ENCODE measurements around the gene GLO1.

GLO1 gene

DNA sequence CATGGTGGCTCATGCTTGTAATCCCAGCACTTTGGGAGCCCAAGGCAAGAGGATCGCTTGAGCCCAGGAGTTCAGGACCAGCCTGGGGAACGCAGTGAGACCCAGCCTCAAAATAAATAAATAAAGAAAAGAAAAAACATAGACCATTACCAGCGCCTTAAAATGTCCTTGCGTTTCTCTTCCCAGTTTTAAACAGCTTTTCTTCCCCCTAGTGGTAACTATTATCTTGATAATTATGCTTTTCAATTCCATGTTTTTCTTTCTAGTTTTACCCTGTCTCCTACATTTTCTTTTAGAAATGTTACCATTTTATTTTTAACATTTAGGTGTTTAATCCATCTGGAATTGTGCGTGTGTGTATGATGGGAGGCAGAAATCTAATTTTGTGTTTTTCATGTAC is 36.6 kb upstream of the GLO1 start:
- H3K79me2 ChIP-seq (ENCODE audit: insufficient read depth, low read length), result no peaks in the 10 kb centered on the region
- H3K27me3 ChIP-seq (ENCODE audit: insufficient read depth, low read length, poor library complexity), result peaks cover 10% of the 10 kb centered on the region
- no peaks in the 10 kb centered on the region for H3K9me3 ChIP-seq (ENCODE audit: insufficient read depth, low read length, severe bottlenecking)
- H3K9ac ChIP-seq (ENCODE audit: low read depth, low read length), result no peak overlapping the region
- no peaks in the 10 kb centered on the region for H4K20me1 ChIP-seq (ENCODE audit: insufficient read depth, low read length)
- H3K36me3 ChIP-seq (ENCODE audit: insufficient read depth, low read length), result no peaks in the 10 kb centered on the region
- ATAC-seq (ENCODE audit: insufficient read depth, low read depth) (no peak), DNase-seq (no peak)
- no peak overlapping the region for H3K4me3 ChIP-seq (ENCODE audit: low read depth in 1 of 2, low read length in 2 of 2)
- H3K4me2 ChIP-seq (ENCODE audit: insufficient read depth, low read length), result no peak overlapping the region
- H3K4me1 ChIP-seq (ENCODE audit: insufficient read depth, low read length), result no peaks in the 10 kb centered on the region
- no peak overlapping the region for H2AFZ ChIP-seq (ENCODE audit: low read depth, low read length)
- no peak overlapping the region for H3K27ac ChIP-seq (ENCODE audit: low read length)
- TF ChIP-seq EZH2 (IDR thresholded peaks at IDR 0.05; ENCODE audit: borderline replicate concordance, low read depth, low read length, severe bottlenecking), result no peak
- TF ChIP-seq, protein P1, sequence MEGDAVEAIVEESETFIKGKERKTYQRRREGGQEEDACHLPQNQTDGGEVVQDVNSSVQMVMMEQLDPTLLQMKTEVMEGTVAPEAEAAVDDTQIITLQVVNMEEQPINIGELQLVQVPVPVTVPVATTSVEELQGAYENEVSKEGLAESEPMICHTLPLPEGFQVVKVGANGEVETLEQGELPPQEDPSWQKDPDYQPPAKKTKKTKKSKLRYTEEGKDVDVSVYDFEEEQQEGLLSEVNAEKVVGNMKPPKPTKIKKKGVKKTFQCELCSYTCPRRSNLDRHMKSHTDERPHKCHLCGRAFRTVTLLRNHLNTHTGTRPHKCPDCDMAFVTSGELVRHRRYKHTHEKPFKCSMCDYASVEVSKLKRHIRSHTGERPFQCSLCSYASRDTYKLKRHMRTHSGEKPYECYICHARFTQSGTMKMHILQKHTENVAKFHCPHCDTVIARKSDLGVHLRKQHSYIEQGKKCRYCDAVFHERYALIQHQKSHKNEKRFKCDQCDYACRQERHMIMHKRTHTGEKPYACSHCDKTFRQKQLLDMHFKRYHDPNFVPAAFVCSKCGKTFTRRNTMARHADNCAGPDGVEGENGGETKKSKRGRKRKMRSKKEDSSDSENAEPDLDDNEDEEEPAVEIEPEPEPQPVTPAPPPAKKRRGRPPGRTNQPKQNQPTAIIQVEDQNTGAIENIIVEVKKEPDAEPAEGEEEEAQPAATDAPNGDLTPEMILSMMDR (IDR thresholded peaks at IDR 0.05; ENCODE audit: borderline replicate concordance, extremely low read depth, low read length, poor library complexity, severe bottlenecking), result peak; percentile 40

- Histone ChIP-seq H3K4me1 (ENCODE audit: insufficient read depth, low read length) (no peaks in the 10 kb centered on the region), H4K20me1 (ENCODE audit: insufficient read depth, low read length) (no peaks in the 10 kb centered on the region), H3K79me2 (ENCODE audit: insufficient read depth, low read length) (no peaks in the 10 kb centered on the region), H3K9ac (ENCODE audit: low read depth, low read length) (no peak overlapping the region), H3K9me3 (ENCODE audit: insufficient read depth, low read length, severe bottlenecking) (no peaks in the 10 kb centered on the region), H2AFZ (ENCODE audit: low read depth, low read length) (no peak overlapping the region), H3K27ac (ENCODE audit: low read length) (no peak overlapping the region), H3K4me2 (ENCODE audit: insufficient read depth, low read length) (no peak overlapping the region), H3K4me3 (ENCODE audit: low read depth in 1 of 2, low read length in 2 of 2) (no peak overlapping the region), H3K27me3 (ENCODE audit: insufficient read depth, low read length, poor library complexity) (peaks cover 10% of the 10 kb centered on the region), H3K36me3 (ENCODE audit: insufficient read depth, low read length) (no peaks in the 10 kb centered on the region)
- TF ChIP-seq, protein P1 (IDR thresholded peaks at IDR 0.05; ENCODE audit: borderline replicate concordance, extremely low read depth, low read length, poor library complexity, severe bottlenecking), result no peak
- TF ChIP-seq EZH2 (IDR thresholded peaks at IDR 0.05; ENCODE audit: borderline replicate concordance, low read depth, low read length, severe bottlenecking), result no peak
- no peak for ATAC-seq (ENCODE audit: insufficient read depth, low read depth)
- no peak for DNase-seq
Observed at GRCh38 chr6:38738261-38738660, 35.3 kb upstream of the GLO1 start.

DNA sequence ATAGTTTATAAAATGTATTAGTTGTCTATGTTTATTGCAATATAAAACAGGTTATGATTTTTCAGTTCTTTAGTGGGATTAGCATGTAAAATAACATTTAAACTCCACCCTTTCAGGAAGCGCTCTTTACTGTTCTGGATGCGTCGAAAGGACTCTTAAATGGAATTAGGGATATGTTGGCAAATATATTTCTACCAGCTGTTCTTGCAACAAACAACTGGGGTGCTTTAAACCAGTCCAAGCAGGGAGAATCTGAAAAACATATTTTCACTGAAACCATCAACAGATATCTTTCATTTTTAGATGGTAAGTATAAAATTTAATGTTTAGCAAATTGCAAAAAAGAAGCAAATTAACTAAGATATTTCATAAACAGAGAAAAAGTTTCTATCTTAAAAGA is 34.0 kb upstream of the GLO1 start:
- no peaks in the 10 kb centered on the region for H4K20me1 ChIP-seq (ENCODE audit: insufficient read depth, low read length)
- ATAC-seq (ENCODE audit: insufficient read depth, low read depth) (no peak), DNase-seq (no peak)
- no peaks in the 10 kb centered on the region for H3K36me3 ChIP-seq (ENCODE audit: insufficient read depth, low read length)
- no peak overlapping the region for H3K9ac ChIP-seq (ENCODE audit: low read depth, low read length)
- no peak overlapping the region for H3K4me2 ChIP-seq (ENCODE audit: insufficient read depth, low read length)
- TF ChIP-seq, protein P1 (IDR thresholded peaks at IDR 0.05; ENCODE audit: borderline replicate concordance, extremely low read depth, low read length, poor library complexity, severe bottlenecking), result no peak
- TF ChIP-seq EZH2 (IDR thresholded peaks at IDR 0.05; ENCODE audit: borderline replicate concordance, low read depth, low read length, severe bottlenecking), result no peak
- no peaks in the 10 kb centered on the region for H3K79me2 ChIP-seq (ENCODE audit: insufficient read depth, low read length)
- H3K4me1 ChIP-seq (ENCODE audit: insufficient read depth, low read length), result no peaks in the 10 kb centered on the region
- no peak overlapping the region for H2AFZ ChIP-seq (ENCODE audit: low read depth, low read length)
- peaks cover 10% of the 10 kb centered on the region for H3K27me3 ChIP-seq (ENCODE audit: insufficient read depth, low read length, poor library complexity)
- no peaks in the 10 kb centered on the region for H3K9me3 ChIP-seq (ENCODE audit: insufficient read depth, low read length, severe bottlenecking)
- H3K27ac ChIP-seq (ENCODE audit: low read length), result no peak overlapping the region
- H3K4me3 ChIP-seq (ENCODE audit: low read depth in 1 of 2, low read length in 2 of 2), result no peak overlapping the region
